ENCODE measurements around the gene RNF123. TPM values are rescaled to one million over a fixed set of nuclear protein-coding genes. Genes with fewer than 3 reads are reported as not detected.
A peak's percentile ranks its signal among the peaks of the same experiment; 100 is the strongest.

The RNF123 gene
- total RNA-seq, 1 experiment from 2014 or later: 23.1 TPM

DNA sequence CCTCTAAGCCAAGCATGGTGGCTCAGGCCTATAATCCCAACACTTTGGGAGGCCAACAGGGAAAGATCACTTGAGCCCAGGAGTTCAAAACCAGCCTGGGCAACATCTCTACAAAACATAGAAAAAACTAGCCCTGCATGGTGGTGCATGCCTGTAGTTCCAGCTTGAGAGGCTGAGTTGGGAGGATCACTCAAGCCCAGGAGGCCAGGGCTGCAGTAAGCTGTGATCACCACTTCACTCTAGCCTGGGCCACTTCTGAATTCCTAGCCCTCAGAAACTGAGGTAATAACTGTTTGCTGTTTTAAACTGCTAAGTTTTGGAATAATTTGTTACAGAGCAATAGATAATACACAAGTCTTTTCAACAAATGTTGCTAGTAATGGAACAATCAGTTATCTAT lies 80.6 kb downstream of the RNF123 start:
- ATAC-seq (peak; percentile 56; the same call in 1 of the 2 replicates), DNase-seq (ENCODE audit: low read depth, low spot score) (no peak)
- Histone ChIP-seq H3K27me3 (ENCODE audit: control insufficient read depth, insufficient read depth, low read length) (no peaks in the 10 kb centered on the region), H3K27ac (ENCODE audit: low read length) (no peak overlapping the region), H3K4me3 (ENCODE audit: low read depth in 2 of 2, low read length in 2 of 2) (no peak overlapping the region), H3K9me3 (ENCODE audit: control insufficient read depth, insufficient read depth, low read depth, low read length) (no peaks in the 10 kb centered on the region), H3K4me1 (ENCODE audit: control insufficient read depth, insufficient read depth, low read length) (no peaks in the 10 kb centered on the region; the same call in 1 of the 2 replicates), H3K36me3 (ENCODE audit: control insufficient read depth, insufficient read depth, low read length) (no peaks in the 10 kb centered on the region)
- intact Hi-C loops (cut with micrococcal nuclease; ENCODE audit: unreplicated experiment): no loop called here
- no TSS peak for BruUV-seq (replicated peaks)
- TF ChIP-seq, protein P1, sequence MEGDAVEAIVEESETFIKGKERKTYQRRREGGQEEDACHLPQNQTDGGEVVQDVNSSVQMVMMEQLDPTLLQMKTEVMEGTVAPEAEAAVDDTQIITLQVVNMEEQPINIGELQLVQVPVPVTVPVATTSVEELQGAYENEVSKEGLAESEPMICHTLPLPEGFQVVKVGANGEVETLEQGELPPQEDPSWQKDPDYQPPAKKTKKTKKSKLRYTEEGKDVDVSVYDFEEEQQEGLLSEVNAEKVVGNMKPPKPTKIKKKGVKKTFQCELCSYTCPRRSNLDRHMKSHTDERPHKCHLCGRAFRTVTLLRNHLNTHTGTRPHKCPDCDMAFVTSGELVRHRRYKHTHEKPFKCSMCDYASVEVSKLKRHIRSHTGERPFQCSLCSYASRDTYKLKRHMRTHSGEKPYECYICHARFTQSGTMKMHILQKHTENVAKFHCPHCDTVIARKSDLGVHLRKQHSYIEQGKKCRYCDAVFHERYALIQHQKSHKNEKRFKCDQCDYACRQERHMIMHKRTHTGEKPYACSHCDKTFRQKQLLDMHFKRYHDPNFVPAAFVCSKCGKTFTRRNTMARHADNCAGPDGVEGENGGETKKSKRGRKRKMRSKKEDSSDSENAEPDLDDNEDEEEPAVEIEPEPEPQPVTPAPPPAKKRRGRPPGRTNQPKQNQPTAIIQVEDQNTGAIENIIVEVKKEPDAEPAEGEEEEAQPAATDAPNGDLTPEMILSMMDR (IDR thresholded peaks at IDR 0.05): no peak
- TF ChIP-seq POLR2AphosphoS5 (IDR thresholded peaks at IDR 0.05; ENCODE audit: low read depth, low read length) (no peak), SIN3A (IDR thresholded peaks at IDR 0.05; ENCODE audit: borderline replicate concordance, insufficient read depth, low read depth, low read length) (no peak), TCF7L2 (IDR thresholded peaks at IDR 0.05; ENCODE audit: low read depth, low read length) (no peak)
- TF ChIP-seq, protein P2, sequence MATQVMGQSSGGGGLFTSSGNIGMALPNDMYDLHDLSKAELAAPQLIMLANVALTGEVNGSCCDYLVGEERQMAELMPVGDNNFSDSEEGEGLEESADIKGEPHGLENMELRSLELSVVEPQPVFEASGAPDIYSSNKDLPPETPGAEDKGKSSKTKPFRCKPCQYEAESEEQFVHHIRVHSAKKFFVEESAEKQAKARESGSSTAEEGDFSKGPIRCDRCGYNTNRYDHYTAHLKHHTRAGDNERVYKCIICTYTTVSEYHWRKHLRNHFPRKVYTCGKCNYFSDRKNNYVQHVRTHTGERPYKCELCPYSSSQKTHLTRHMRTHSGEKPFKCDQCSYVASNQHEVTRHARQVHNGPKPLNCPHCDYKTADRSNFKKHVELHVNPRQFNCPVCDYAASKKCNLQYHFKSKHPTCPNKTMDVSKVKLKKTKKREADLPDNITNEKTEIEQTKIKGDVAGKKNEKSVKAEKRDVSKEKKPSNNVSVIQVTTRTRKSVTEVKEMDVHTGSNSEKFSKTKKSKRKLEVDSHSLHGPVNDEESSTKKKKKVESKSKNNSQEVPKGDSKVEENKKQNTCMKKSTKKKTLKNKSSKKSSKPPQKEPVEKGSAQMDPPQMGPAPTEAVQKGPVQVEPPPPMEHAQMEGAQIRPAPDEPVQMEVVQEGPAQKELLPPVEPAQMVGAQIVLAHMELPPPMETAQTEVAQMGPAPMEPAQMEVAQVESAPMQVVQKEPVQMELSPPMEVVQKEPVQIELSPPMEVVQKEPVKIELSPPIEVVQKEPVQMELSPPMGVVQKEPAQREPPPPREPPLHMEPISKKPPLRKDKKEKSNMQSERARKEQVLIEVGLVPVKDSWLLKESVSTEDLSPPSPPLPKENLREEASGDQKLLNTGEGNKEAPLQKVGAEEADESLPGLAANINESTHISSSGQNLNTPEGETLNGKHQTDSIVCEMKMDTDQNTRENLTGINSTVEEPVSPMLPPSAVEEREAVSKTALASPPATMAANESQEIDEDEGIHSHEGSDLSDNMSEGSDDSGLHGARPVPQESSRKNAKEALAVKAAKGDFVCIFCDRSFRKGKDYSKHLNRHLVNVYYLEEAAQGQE (IDR thresholded peaks at IDR 0.05; ENCODE audit: insufficient read depth in 1 of 2, low read depth in 2 of 2, low read length in 1 of 2): no peak
- in situ Hi-C loops (cut with HindIII; ENCODE audit: low pct_unique_long_range_greater_than_20kb, low sequenced_read_pairs): no loop called here
- POLR2A ChIA-PET: no interaction called here
- CTCF ChIA-PET: no interaction called here

Other genes starting within 250 kb of the RNF123 start
- gene DAG1, start 219.3 kb upstream of the RNF123 start, total RNA-seq (2021; ENCODE audit: unreplicated experiment): 160 TPM
- gene BSN, start 135.1 kb upstream of the RNF123 start, total RNA-seq (2021; ENCODE audit: unreplicated experiment): 0.87 TPM
- gene APEH, start 15.2 kb upstream of the RNF123 start, total RNA-seq (2021; ENCODE audit: unreplicated experiment): 131 TPM
- gene MST1, start 83 bp upstream of the RNF123 start, total RNA-seq (2021; ENCODE audit: unreplicated experiment): 14.0 TPM
- 0.72 TPM for gene AMIGO3, start 30.1 kb downstream of the RNF123 start, total RNA-seq (2021; ENCODE audit: unreplicated experiment)
- gene GMPPB, start 34.4 kb downstream of the RNF123 start, total RNA-seq (2021; ENCODE audit: unreplicated experiment): 28.4 TPM
- 39.8 TPM for gene IP6K1, start 97.0 kb downstream of the RNF123 start, total RNA-seq (2021; ENCODE audit: unreplicated experiment)
- not detected for gene CDHR4, start 110.3 kb downstream of the RNF123 start, total RNA-seq (2021; ENCODE audit: unreplicated experiment)
- gene INKA1, start 113.7 kb downstream of the RNF123 start, total RNA-seq (2021; ENCODE audit: unreplicated experiment): 2.2 TPM
- 12.5 TPM for gene UBA7, start 124.4 kb downstream of the RNF123 start, total RNA-seq (2021; ENCODE audit: unreplicated experiment)
- 18.5 TPM for gene TRAIP, start 167.0 kb downstream of the RNF123 start, total RNA-seq (2021; ENCODE audit: unreplicated experiment)
- gene CAMKV, start 180.3 kb downstream of the RNF123 start, total RNA-seq (2021; ENCODE audit: unreplicated experiment): 0.85 TPM
- 27.5 TPM for gene MST1R, start 214.3 kb downstream of the RNF123 start, total RNA-seq (2021; ENCODE audit: unreplicated experiment)
- 12.9 TPM for gene MON1A, start 240.3 kb downstream of the RNF123 start, total RNA-seq (2021; ENCODE audit: unreplicated experiment)

Data from Panc1 (cell line).